Panc1 (cell line): ENCODE data around the gene TRAPPC8. TPM values are rescaled to one million over a fixed set of nuclear protein-coding genes. Genes with fewer than 3 reads are reported as not detected.
"Not testable (repeated sequence)": the region's sequence is repeated elsewhere in the genome, so short reads cannot be mapped to it uniquely, and the experiment has no call there.

Source experiments
- ATAC-seq: fragments of 200-7000 bp; cut with Tn5 transposase; 2 replicates; pipeline ENCODE4 v1.9.1; 2020; ENCODE audit warnings: mild to moderate bottlenecking, moderate library complexity
- BruUV-seq: library from RNA; stranded (reverse); fragments of 400-500 nt; replicated peaks from 2 replicates; lab custom pipeline; 2021; lab: Mats Ljungman, UMichigan
- CTCF ChIA-PET: fragments of 300-600 bp; sonication (Branson Sonifier 250); formaldehyde crosslinking; loops from one replicate; lab custom pipeline; 2022; ENCODE audit warnings: antibody characterized with exemption; lab: Charles Lee
- POLR2A ChIA-PET: fragments of 300-600 bp; sonication (Branson Sonifier 250); formaldehyde crosslinking; loops from one replicate; lab custom pipeline; 2022; ENCODE audit warnings: antibody characterized with exemption; lab: Charles Lee
- DNase-seq: peaks from one replicate; pipeline ENCODE4 v3.0.0-alpha.2; 2010; ENCODE audit warnings: low read depth, low spot score
- H3K27ac ChIP-seq: 2 replicates; pipeline ENCODE4 v1.5.1; 2011; ENCODE audit warnings: mild to moderate bottlenecking, low read length, inconsistent platforms
- H3K27me3 ChIP-seq: fragments of 200-500 bp; sonication (Bioruptor generic); 2 replicates; pipeline ENCODE4 v1.6.0; 2014; ENCODE audit warnings: low read length, inconsistent platforms; ENCODE audit not compliant: control insufficient read depth, insufficient read depth
- H3K36me3 ChIP-seq: fragments of 200-500 bp; sonication (Bioruptor generic); 2 replicates; pipeline ENCODE4 v1.5.1; 2014; ENCODE audit warnings: inconsistent platforms, mild to moderate bottlenecking, low read length, moderate library complexity; ENCODE audit not compliant: control insufficient read depth, insufficient read depth
- H3K4me1 ChIP-seq: 2 replicates; pipeline ENCODE4 v1.5.1; 2011; ENCODE audit warnings: inconsistent platforms, mild to moderate bottlenecking, low read length, moderate library complexity; ENCODE audit not compliant: control insufficient read depth, insufficient read depth
- H3K4me3 ChIP-seq, 2 experiments: 2 replicates each; pipeline ENCODE4 v1.5.1; 2011 to 2012; ENCODE audit warnings: low read depth in 2 of 2, low read length in 2 of 2, mild to moderate bottlenecking in 2 of 2, inconsistent platforms in 1 of 2, moderate library complexity in 1 of 2
- H3K9me3 ChIP-seq: fragments of 200-500 bp; sonication (Bioruptor generic); 2 replicates; pipeline ENCODE4 v1.5.1; 2014; ENCODE audit warnings: low read depth, mild to moderate bottlenecking, inconsistent platforms, low read length, moderate library complexity; ENCODE audit not compliant: control insufficient read depth, insufficient read depth
- CTCF ChIP-seq: fragments of 450-650 bp; IDR thresholded peaks from 2 replicates; pipeline ENCODE4 v1.5.1; 2017; ENCODE audit warnings: mild to moderate bottlenecking
- POLR2AphosphoS5 ChIP-seq: IDR thresholded peaks from 2 replicates; pipeline ENCODE4 v1.6.1; 2012; ENCODE audit warnings: mild to moderate bottlenecking, low read depth, low read length, moderate library complexity
- REST ChIP-seq, 2 experiments: IDR thresholded peaks; 2 replicates each; pipeline ENCODE4 v1.6.1; 2011 to 2012; ENCODE audit warnings: low read depth in 2 of 2, control low read depth in 1 of 2, low read length in 1 of 2, mild to moderate bottlenecking in 1 of 2, moderate library complexity in 1 of 2; ENCODE audit not compliant: insufficient read depth in 1 of 2
- SIN3A ChIP-seq: IDR thresholded peaks from 2 replicates; pipeline ENCODE4 v1.6.1; 2012; ENCODE audit warnings: low read depth, mild to moderate bottlenecking, low read length, moderate library complexity, borderline replicate concordance; ENCODE audit not compliant: insufficient read depth
- TCF7L2 ChIP-seq: IDR thresholded peaks from 2 replicates; pipeline ENCODE4 v1.6.1; 2011; ENCODE audit warnings: mild to moderate bottlenecking, low read depth, low read length, inconsistent platforms
- in situ Hi-C: cut with HindIII; loops from 2 replicates; pipeline ENCODE4 v1.10.0; 2016; ENCODE audit warnings: low sequenced_read_pairs, low pct_unique_long_range_greater_than_20kb
- intact Hi-C: fragments of 100-400 bp; cut with micrococcal nuclease; formaldehyde crosslinking; loops from one replicate; pipeline ENCODE4 v1.10.0; 2022; ENCODE audit not compliant: unreplicated experiment
- total RNA-seq: library from RNA; stranded (reverse); gene quantifications from one replicate; pipeline ENCODE4 v1.2.1, GENCODE V29; 2021; ENCODE audit not compliant: unreplicated experiment

The TRAPPC8 gene
- total RNA-seq, 1 experiment from 2014 or later: 35.3 TPM

- Histone ChIP-seq H3K4me3 (no peak overlapping the region), H3K27ac (no peak overlapping the region), H3K27me3 (no peaks in the 10 kb centered on the region), H3K36me3 (no peaks in the 10 kb centered on the region), H3K4me1 (no peaks in the 10 kb centered on the region), H3K9me3 (no peaks in the 10 kb centered on the region)
- intact Hi-C loops (no loop called here), in situ Hi-C loops (no loop called here)
- ATAC-seq: no peak
- BruUV-seq: no TSS peak
- no peak for DNase-seq
- ChIA-PET POLR2A (no interaction called here), CTCF (no interaction called here)
- TF ChIP-seq CTCF (no peak), TCF7L2 (no peak), REST (IDR thresholded peaks at IDR 0.05; ENCODE audit: insufficient read depth in 1 of 2, low read depth in 2 of 2, low read length in 1 of 2) (no peak), POLR2AphosphoS5 (no peak), SIN3A (no peak)
These were observed 14.8 kb upstream of the TRAPPC8 start for GRCh38 chr18:31957728-31958127.

- no peak for TF ChIP-seq CTCF
- Histone ChIP-seq H3K9me3 (no peaks in the 10 kb centered on the region), H3K4me1 (no peaks in the 10 kb centered on the region), H3K27me3 (no peaks in the 10 kb centered on the region), H3K27ac (no peak overlapping the region), H3K4me3 (no peak overlapping the region), H3K36me3 (no peaks in the 10 kb centered on the region)
- ChIA-PET POLR2A (no interaction called here), CTCF (no interaction called here)
- intact Hi-C loops (no loop called here), in situ Hi-C loops (no loop called here)
- ATAC-seq (no peak), DNase-seq (no peak)
- no TSS peak for BruUV-seq
These were observed 11.4 kb upstream of the TRAPPC8 start for GRCh38 chr18:31954349-31954748.

GRCh38 chr18:31953699-31954098 is 10.8 kb upstream of the TRAPPC8 start:
- ATAC-seq, H3K4me1 ChIP-seq, CTCF ChIA-PET, H3K9me3 ChIP-seq, POLR2A ChIA-PET, H3K27me3 ChIP-seq, H3K4me3 ChIP-seq, in situ Hi-C loops, DNase-seq, H3K36me3 ChIP-seq, BruUV-seq, intact Hi-C loops, H3K27ac ChIP-seq: not testable (repeated sequence)
